Measurements from ENCODE around the gene WNT1.
A peak's percentile ranks its signal among the peaks of the same experiment; 100 is the strongest.

DNA sequence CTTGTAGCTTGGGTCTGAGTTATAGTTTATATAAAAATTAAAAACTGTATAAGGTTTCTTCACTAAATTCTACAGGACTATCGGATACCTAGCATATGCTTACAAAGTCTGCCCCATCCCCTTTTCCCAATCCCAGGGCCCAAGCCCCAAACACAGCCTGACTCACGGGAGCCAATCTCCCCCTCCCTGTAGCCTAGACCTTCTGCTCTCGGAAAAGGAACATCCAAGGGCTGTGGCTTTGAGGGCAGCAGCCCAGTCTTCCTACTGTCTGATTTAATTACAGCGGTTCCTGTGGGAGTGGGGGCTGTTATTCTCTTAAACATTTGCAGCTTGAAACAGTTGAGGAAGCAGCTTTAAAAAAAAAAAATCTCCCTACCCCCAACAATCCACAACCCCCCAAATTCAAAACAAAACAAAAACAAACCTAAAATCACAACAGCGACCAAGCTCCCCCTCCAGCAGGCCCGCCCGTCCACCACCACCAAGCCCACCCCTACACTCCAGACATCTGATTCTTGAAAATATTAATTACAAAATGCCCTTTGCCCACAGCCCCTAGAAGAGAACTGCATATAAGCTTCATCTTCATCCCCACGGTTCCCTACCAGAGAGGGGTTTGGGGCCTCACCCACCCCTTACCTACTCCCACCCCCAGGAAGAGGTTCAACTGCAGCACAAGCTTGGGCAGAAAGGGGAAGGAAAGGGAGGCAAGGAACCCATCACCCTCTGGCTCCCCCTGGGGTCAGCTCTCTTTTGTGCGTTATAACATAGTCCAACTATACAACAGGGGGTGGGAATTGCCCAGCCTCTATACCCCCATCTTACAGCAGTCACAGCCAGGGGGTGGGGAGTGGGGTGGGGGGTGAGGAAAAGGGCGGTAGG, 41.6 kb downstream of the WNT1 start:
- TF ChIP-seq POLR2A (IDR thresholded peaks at IDR 0.05): peak in 1 of 2 donors; percentile 23
- TF ChIP-seq, protein P1, sequence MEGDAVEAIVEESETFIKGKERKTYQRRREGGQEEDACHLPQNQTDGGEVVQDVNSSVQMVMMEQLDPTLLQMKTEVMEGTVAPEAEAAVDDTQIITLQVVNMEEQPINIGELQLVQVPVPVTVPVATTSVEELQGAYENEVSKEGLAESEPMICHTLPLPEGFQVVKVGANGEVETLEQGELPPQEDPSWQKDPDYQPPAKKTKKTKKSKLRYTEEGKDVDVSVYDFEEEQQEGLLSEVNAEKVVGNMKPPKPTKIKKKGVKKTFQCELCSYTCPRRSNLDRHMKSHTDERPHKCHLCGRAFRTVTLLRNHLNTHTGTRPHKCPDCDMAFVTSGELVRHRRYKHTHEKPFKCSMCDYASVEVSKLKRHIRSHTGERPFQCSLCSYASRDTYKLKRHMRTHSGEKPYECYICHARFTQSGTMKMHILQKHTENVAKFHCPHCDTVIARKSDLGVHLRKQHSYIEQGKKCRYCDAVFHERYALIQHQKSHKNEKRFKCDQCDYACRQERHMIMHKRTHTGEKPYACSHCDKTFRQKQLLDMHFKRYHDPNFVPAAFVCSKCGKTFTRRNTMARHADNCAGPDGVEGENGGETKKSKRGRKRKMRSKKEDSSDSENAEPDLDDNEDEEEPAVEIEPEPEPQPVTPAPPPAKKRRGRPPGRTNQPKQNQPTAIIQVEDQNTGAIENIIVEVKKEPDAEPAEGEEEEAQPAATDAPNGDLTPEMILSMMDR (IDR thresholded peaks at IDR 0.05): peak in 1 of 6 experiments; percentile 19
